H1 (cell line): ENCODE data around the gene SMARCC2. TPM values are rescaled to one million over a fixed set of nuclear protein-coding genes. Genes with fewer than 3 reads are reported as not detected.

ENCODE experiments used
- ATF3 ChIP-seq: IDR thresholded peaks from 2 replicates; pipeline ENCODE4 v1.6.1; 2011; ENCODE audit warnings: low read depth, mild to moderate bottlenecking, low read length; ENCODE audit not compliant: insufficient read depth
- SUZ12 ChIP-seq: fragments of 200-600 bp; sonication (generic); IDR thresholded peaks from 2 replicates; pipeline ENCODE4 v1.6.1; 2012; ENCODE audit warnings: mild to moderate bottlenecking, inconsistent platforms, low read length, moderate library complexity, mixed read lengths
- polyA plus RNA-seq, 7 experiments: library from polyadenylated mRNA; depleted of rRNA in 3 of 7; stranded (reverse) in 5 of 7; unstranded in 2 of 7; fragments of >200 nt in 5 of 7; fragments of 200-250 nt in 2 of 7; gene quantifications; 1 replicate in 5 of 7; 2 replicates in 1 of 7; 4 replicates in 1 of 7; pipeline versions ENCODE4 v1.2.1 to v1.2.3, GENCODE V29; 2011 to 2013; ENCODE audit warnings: missing spikeins in 2 of 7, mixed read lengths in 2 of 7
- total RNA-seq: library from RNA; stranded (reverse); fragmentation: NEBNext Ultra II Directional; extraction: Animal tissue kit (Norgen Biotek cat#: 25700); gene quantifications from 2 replicates; pipeline ENCODE4 v1.2.1, GENCODE V29; 2021

Gene SMARCC2
- total and polyA plus RNA-seq, 2 of the 8 experiments (the other 6 are each of a cell fraction or from before 2014, with no cell fraction given): 33.9 to 78.5 TPM

- TF ChIP-seq ATF3 (0 out of 2 replicates have a peak, but pooled peaks have one; percentile 29), SUZ12 (no peak)
Observed at GRCh38 chr12:56119361-56119796, 69.9 kb downstream of the SMARCC2 start (continued).
